ENCODE results near the gene CREBZF. TPM values are rescaled to one million over a fixed set of nuclear protein-coding genes. Genes with fewer than 3 reads are reported as not detected.

Gene CREBZF
- polyA plus RNA-seq, 1 donor (not counting 4 experiments of a cell fraction or from before 2014, with no cell fraction given) = 23.8 TPM

DNA sequence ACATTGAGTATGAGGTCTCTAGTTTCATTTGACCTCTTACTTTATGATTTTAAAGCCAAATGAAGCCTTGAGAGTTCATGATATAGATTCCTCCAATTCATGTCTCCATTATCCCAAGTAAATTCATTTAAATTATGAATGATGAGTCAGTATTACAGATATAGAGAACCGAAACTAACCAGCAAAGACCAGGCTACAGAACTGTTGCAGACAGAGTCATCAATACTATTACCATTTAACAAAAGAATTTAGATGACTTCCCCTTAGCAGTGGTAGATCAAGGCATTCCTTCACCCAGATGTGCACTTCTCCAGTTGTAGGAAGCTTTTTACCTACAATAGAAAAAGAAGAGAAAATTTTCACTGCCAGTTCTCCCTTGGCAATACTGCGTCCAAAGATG lies 32.8 kb upstream of the CREBZF start:
- no peaks in the 10 kb centered on the region for H3K9me1 ChIP-seq (ENCODE audit: control insufficient read depth, extremely low read depth, insufficient read depth, low read length)
- H3K79me2 ChIP-seq (ENCODE audit: control insufficient read depth, insufficient read depth, low read length) = no peaks in the 10 kb centered on the region
- no peaks in the 10 kb centered on the region for H3K4me1 ChIP-seq (ENCODE audit: control insufficient read depth, extremely low read depth, insufficient read depth, low read length)
- H4K20me1 ChIP-seq (ENCODE audit: control insufficient read depth, extremely low read depth, insufficient read depth, low read length) = no peaks in the 10 kb centered on the region
- no peak for TF ChIP-seq EZH2 (IDR thresholded peaks at IDR 0.05; ENCODE audit: low read length)
- TF ChIP-seq, protein P1, sequence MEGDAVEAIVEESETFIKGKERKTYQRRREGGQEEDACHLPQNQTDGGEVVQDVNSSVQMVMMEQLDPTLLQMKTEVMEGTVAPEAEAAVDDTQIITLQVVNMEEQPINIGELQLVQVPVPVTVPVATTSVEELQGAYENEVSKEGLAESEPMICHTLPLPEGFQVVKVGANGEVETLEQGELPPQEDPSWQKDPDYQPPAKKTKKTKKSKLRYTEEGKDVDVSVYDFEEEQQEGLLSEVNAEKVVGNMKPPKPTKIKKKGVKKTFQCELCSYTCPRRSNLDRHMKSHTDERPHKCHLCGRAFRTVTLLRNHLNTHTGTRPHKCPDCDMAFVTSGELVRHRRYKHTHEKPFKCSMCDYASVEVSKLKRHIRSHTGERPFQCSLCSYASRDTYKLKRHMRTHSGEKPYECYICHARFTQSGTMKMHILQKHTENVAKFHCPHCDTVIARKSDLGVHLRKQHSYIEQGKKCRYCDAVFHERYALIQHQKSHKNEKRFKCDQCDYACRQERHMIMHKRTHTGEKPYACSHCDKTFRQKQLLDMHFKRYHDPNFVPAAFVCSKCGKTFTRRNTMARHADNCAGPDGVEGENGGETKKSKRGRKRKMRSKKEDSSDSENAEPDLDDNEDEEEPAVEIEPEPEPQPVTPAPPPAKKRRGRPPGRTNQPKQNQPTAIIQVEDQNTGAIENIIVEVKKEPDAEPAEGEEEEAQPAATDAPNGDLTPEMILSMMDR (optimal IDR thresholded peaks at IDR 0.05 in 1 of 3, IDR thresholded peaks at IDR 0.05 in 1 of 3, conservative IDR thresholded peaks at IDR 0.05 in 1 of 3; ENCODE audit: extremely low read depth in 1 of 3, insufficient read depth in 2 of 3, low read length in 3 of 3) = no peak
- no peak overlapping the region for H3K4me3 ChIP-seq (ENCODE audit: control insufficient read depth in 2 of 3, extremely low read depth in 1 of 3, insufficient read depth in 2 of 3, low read depth in 1 of 3, low read length in 3 of 3)
- DNase-seq (ENCODE audit: low read depth, low spot score) (no peak), FAIRE-seq (no peak)
- no peaks in the 10 kb centered on the region for H3K27me3 ChIP-seq (ENCODE audit: control insufficient read depth, extremely low read depth, insufficient read depth, low read length)
- H3K9ac ChIP-seq (ENCODE audit: control insufficient read depth, extremely low read depth, insufficient read depth, low read length) = no peak overlapping the region
- no peak overlapping the region for H3K4me2 ChIP-seq (ENCODE audit: control insufficient read depth, extremely low read depth, insufficient read depth, low read depth, low read length)
- no peak overlapping the region for H2AFZ ChIP-seq (ENCODE audit: control insufficient read depth, low read length)
- H3K9me3 ChIP-seq (ENCODE audit: control insufficient read depth, low read depth, low read length) = no peaks in the 10 kb centered on the region
- no peak overlapping the region for H3K27ac ChIP-seq (ENCODE audit: control insufficient read depth, insufficient read depth, low read length)
- H3K36me3 ChIP-seq (ENCODE audit: control insufficient read depth in 2 of 2, extremely low read depth in 1 of 2, insufficient read depth in 2 of 2, low read length in 2 of 2) = no peaks in the 10 kb centered on the region
- dilution Hi-C loops (cut with MboI; ENCODE audit: extremely low pct_ligation_motif_present, low sequenced_read_pairs) = no loop called here

DNA sequence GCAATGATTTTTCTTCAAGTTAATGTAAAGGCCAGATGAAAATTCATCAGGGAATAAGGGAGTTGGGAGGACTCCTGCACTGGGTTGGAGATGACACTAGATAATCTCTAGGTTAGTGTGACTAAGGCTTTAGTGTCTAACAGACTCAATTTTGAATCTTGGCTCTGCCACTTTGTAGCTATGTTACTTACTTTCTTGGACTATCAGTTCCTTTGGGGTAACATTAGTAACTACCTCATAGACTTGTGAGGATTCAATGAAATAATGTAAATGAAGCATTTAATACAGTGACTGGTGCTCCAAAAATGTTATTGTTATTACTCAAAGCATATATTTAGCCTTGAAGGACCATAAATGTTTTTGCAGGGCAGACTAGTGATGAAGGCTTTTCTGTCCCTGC lies 30.6 kb upstream of the CREBZF start:
- Histone ChIP-seq H4K20me1 (ENCODE audit: control insufficient read depth, extremely low read depth, insufficient read depth, low read length) (no peaks in the 10 kb centered on the region), H3K4me3 (ENCODE audit: control insufficient read depth in 2 of 3, extremely low read depth in 1 of 3, insufficient read depth in 2 of 3, low read depth in 1 of 3, low read length in 3 of 3) (no peak overlapping the region), H3K9me1 (ENCODE audit: control insufficient read depth, extremely low read depth, insufficient read depth, low read length) (no peaks in the 10 kb centered on the region), H3K27me3 (ENCODE audit: control insufficient read depth, extremely low read depth, insufficient read depth, low read length) (no peaks in the 10 kb centered on the region), H3K4me1 (ENCODE audit: control insufficient read depth, extremely low read depth, insufficient read depth, low read length) (no peaks in the 10 kb centered on the region), H3K9ac (ENCODE audit: control insufficient read depth, extremely low read depth, insufficient read depth, low read length) (no peak overlapping the region), H3K79me2 (ENCODE audit: control insufficient read depth, insufficient read depth, low read length) (no peaks in the 10 kb centered on the region), H2AFZ (ENCODE audit: control insufficient read depth, low read length) (no peak overlapping the region), H3K9me3 (ENCODE audit: control insufficient read depth, low read depth, low read length) (no peaks in the 10 kb centered on the region), H3K36me3 (ENCODE audit: control insufficient read depth in 2 of 2, extremely low read depth in 1 of 2, insufficient read depth in 2 of 2, low read length in 2 of 2) (no peaks in the 10 kb centered on the region), H3K27ac (ENCODE audit: control insufficient read depth, insufficient read depth, low read length) (no peak overlapping the region), H3K4me2 (ENCODE audit: control insufficient read depth, extremely low read depth, insufficient read depth, low read depth, low read length) (no peak overlapping the region)
- dilution Hi-C loops (cut with MboI; ENCODE audit: extremely low pct_ligation_motif_present, low sequenced_read_pairs) = no loop called here
- FAIRE-seq = no peak
- DNase-seq (ENCODE audit: low read depth, low spot score) = no peak
- TF ChIP-seq EZH2 (IDR thresholded peaks at IDR 0.05; ENCODE audit: low read length) = no peak
- TF ChIP-seq, protein P1 (optimal IDR thresholded peaks at IDR 0.05 in 1 of 3, IDR thresholded peaks at IDR 0.05 in 1 of 3, conservative IDR thresholded peaks at IDR 0.05 in 1 of 3; ENCODE audit: extremely low read depth in 1 of 3, insufficient read depth in 2 of 3, low read length in 3 of 3) = no peak
